Activated CD8-positive, alpha-beta T cell treated with anti-CD3 and anti-CD28 coated beads for 36 hours (primary cell): Measurements from ENCODE around the gene MSMP. TPM values are rescaled to one million over a fixed set of nuclear protein-coding genes. Genes with fewer than 3 reads are reported as not detected.
A peak's percentile ranks its signal among the peaks of the same experiment; 100 is the strongest.

ENCODE experiments used
- ATAC-seq: fragments of 200-7000 bp; cut with Tn5 transposase; one replicate; pipeline ENCODE4 v1.10.0; 2021; ENCODE audit warnings: mild to moderate bottlenecking, moderate library complexity
- CTCF ChIA-PET: fragments of 350-600 bp; sonication (Branson Sonifier 250); formaldehyde crosslinking; loops from one replicate; lab custom pipeline; 2021; ENCODE audit warnings: antibody characterized with exemption; lab: Charles Lee
- POLR2A ChIA-PET: fragments of 350-600 bp; sonication (Branson Sonifier 250); formaldehyde crosslinking; loops from one replicate; lab custom pipeline; 2021; ENCODE audit warnings: antibody characterized with exemption; lab: Charles Lee
- DNase-seq: peaks from one replicate; pipeline ENCODE4 v3.0.0-alpha.2; 2020
- H3K27ac Mint-ChIP-seq: one replicate; pipeline ENCODE4 v1.8.0; 2021; ENCODE audit warnings: mild to moderate bottlenecking, mixed read lengths
- H3K27me3 Mint-ChIP-seq: one replicate; pipeline ENCODE4 v1.8.0; 2021; ENCODE audit warnings: mixed read lengths
- H3K36me3 Mint-ChIP-seq: one replicate; pipeline ENCODE4 v1.8.0; 2021; ENCODE audit warnings: low read depth, mixed read lengths
- H3K4me1 Mint-ChIP-seq: one replicate; pipeline ENCODE4 v1.8.0; 2021; ENCODE audit warnings: low read depth, mixed read lengths
- H3K4me3 Mint-ChIP-seq: one replicate; pipeline ENCODE4 v1.8.0; 2021; ENCODE audit warnings: mild to moderate bottlenecking, moderate library complexity, mixed read lengths
- H3K9me3 Mint-ChIP-seq: one replicate; pipeline ENCODE4 v1.8.0; 2021; ENCODE audit warnings: mixed read lengths
- intact Hi-C: fragments of 100-400 bp; cut with micrococcal nuclease; formaldehyde crosslinking; loops from one replicate; pipeline ENCODE4 v1.10.0; 2022
- total RNA-seq, 2 experiments: library from RNA; stranded (reverse); gene quantifications; one replicate each; pipeline ENCODE4 v1.2.3, GENCODE V29; 2021
- TF ChIP-seq, protein P1 (sequence below): fragments of 200-600 bp; IDR thresholded peaks from one replicate; pipeline ENCODE4 v1.8.0; 2022; ENCODE audit warnings: antibody characterized with exemption, mild to moderate bottlenecking

Gene MSMP, protein sequence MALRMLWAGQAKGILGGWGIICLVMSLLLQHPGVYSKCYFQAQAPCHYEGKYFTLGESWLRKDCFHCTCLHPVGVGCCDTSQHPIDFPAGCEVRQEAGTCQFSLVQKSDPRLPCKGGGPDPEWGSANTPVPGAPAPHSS
- total RNA-seq, result under 1 TPM; 0.59 to 0.67 TPM

DNA sequence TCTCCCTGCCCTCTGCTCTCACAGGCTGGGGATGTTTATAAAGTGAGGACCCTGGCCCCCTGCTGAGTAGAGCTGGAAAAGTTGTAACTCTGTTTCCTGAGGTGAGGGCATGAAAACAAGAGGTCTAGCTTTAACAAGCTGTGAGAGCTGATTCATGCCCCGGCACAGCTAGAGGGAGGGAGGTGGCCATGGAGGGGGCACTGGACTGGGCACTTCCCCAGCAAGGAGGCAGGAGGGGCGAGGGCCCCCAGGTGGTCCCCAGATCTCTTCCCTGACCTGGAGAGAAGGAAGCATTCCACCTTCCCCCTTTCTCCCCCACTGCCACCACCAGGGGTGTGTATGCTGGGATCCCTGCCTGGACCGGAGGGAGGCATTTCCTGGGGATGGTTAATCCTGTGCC is at the start of gene MSMP:
Gene MSMP, minus strand, starts transcription at position 13 of the 400 bp plus-strand sequence. CDS start 147 bp downstream, outside the sequence.
- no peak within 1 kb of the TSS for H3K27ac Mint-ChIP-seq
- ChIA-PET POLR2A (interaction anchor here (1.4 kb wide), 1 partner anchor 22 kb away, joined by 5 read pairs; the partner anchor contains the start of genes CREB3 and TLN1), CTCF (interaction anchor here (1.2 to 3.1 kb wide), 6 partner anchors 19 to 149 kb away, joined by 3 to 25 read pairs (median 4); partner anchors contain the start of genes CREB3 and TLN1)
- H3K27me3 Mint-ChIP-seq, result no peaks in the 10 kb centered on the region
- H3K4me3 Mint-ChIP-seq, result no peak within 1 kb of the TSS
- H3K9me3 Mint-ChIP-seq, result no peaks in the 10 kb centered on the region
- ATAC-seq (no peak), DNase-seq (no peak)
- H3K4me1 Mint-ChIP-seq, result peaks cover 27% of the 10 kb centered on the region
- intact Hi-C loops, result no loop called here
- TF ChIP-seq, protein P1, sequence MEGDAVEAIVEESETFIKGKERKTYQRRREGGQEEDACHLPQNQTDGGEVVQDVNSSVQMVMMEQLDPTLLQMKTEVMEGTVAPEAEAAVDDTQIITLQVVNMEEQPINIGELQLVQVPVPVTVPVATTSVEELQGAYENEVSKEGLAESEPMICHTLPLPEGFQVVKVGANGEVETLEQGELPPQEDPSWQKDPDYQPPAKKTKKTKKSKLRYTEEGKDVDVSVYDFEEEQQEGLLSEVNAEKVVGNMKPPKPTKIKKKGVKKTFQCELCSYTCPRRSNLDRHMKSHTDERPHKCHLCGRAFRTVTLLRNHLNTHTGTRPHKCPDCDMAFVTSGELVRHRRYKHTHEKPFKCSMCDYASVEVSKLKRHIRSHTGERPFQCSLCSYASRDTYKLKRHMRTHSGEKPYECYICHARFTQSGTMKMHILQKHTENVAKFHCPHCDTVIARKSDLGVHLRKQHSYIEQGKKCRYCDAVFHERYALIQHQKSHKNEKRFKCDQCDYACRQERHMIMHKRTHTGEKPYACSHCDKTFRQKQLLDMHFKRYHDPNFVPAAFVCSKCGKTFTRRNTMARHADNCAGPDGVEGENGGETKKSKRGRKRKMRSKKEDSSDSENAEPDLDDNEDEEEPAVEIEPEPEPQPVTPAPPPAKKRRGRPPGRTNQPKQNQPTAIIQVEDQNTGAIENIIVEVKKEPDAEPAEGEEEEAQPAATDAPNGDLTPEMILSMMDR, result no peak
- H3K36me3 Mint-ChIP-seq, result peaks cover 7% of the 10 kb centered on the region

DNA sequence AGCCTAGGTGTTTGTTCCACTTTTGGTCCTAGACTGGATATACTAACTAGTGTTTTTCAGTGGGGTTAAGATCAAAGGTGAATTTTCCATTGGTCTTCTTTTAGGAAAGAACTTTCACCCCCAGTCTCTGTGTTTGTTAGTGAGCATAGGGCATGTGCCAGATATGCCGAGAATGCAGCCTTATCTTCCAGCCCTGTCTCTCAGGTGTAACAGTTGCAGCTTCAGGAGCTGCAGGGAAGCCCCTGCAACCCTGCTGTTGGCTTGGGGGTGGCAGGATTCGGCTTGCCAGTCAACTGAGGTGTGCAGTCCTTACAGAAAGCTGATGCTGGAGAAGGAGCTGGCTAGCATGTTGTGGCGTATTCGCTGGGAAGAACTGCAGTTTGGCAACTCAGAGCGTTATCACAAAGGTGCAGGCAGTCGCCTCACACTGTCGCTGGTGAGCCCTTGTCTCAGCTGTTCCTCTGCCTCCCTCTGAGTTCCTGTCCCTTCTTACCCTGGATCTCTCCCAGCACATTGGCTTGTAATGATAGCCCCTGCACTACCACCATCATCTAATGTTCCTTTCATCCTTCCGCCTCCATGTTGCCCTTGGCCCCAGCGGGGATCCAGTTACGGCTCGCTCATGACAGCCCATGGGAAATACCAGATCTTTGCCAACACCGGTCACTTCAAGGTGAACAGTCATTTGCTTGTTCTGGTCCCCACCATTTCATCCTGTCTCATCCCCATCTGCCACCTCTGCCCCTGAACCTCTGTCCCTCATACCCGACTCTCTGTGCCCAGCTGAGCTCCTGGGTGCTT is 47.5 kb upstream of the MSMP start:
- no peak overlapping the region for H3K27ac Mint-ChIP-seq
- POLR2A ChIA-PET, result interaction anchor here (0.7 kb wide), 1 partner anchor 10 kb away, joined by 3 read pairs; the partner anchor contains the start of gene SPAG8
- no peaks in the 10 kb centered on the region for H3K9me3 Mint-ChIP-seq
- H3K27me3 Mint-ChIP-seq, result no peaks in the 10 kb centered on the region
- CTCF ChIA-PET, result interaction anchor here (1.0 to 2.4 kb wide), 3 partner anchors 11 to 81 kb away, joined by 3 to 7 read pairs (median 4); no protein-coding TSS in a partner anchor
- DNase-seq (no peak), ATAC-seq (no peak)
- H3K4me3 Mint-ChIP-seq, result no peak overlapping the region
- peaks cover 9% of the 10 kb centered on the region for H3K36me3 Mint-ChIP-seq
- peaks cover 15% of the 10 kb centered on the region for H3K4me1 Mint-ChIP-seq
- TF ChIP-seq, protein P1, result no peak
- intact Hi-C loops, result no loop called here

DNA sequence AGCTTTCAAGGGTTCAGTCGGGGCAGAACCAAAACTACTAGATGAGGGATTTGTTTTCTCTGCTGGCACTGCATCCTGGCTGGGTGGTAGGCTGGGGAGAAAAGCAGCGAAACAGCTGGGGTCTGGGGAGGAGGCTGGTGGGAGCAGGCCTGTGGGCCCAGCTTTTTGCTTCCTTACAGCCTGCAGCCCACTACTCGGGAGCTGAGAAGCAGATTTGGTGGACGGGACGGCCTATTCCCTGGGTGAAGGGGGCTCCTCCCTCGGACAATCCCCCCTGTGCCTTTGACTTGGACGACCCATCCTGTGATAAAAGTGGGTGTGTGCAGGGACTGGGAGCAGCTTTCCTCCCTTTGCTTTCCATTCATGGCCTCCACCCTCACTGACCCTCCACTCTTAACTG is 46.5 kb upstream of the MSMP start:
- DNase-seq (no peak), ATAC-seq (no peak)
- Mint-ChIP-seq H3K4me3 (no peak overlapping the region), H3K27me3 (no peaks in the 10 kb centered on the region), H3K36me3 (peaks cover 6% of the 10 kb centered on the region), H3K4me1 (peaks cover 15% of the 10 kb centered on the region), H3K27ac (no peak overlapping the region), H3K9me3 (no peaks in the 10 kb centered on the region)
- CTCF ChIA-PET, result interaction anchor here (1.0 to 2.4 kb wide), 3 partner anchors 10 to 82 kb away, joined by 3 to 7 read pairs (median 4); no protein-coding TSS in a partner anchor
- POLR2A ChIA-PET, result interaction anchor here (0.7 to 0.8 kb wide), 2 partner anchors 11 to 36 kb away, joined by 3 read pairs; partner anchors contain the start of gene SPAG8
- intact Hi-C loops, result no loop called here
- TF ChIP-seq, protein P1, result no peak

- no peak overlapping the region for H3K27ac Mint-ChIP-seq
- H3K9me3 Mint-ChIP-seq, result no peaks in the 10 kb centered on the region
- POLR2A ChIA-PET, result no interaction called here
- intact Hi-C loops, result no loop called here
- CTCF ChIA-PET, result interaction anchor here (2.4 kb wide), 1 partner anchor 9 kb away, joined by 7 read pairs; no protein-coding TSS in a partner anchor
- peaks cover 4% of the 10 kb centered on the region for H3K36me3 Mint-ChIP-seq
- TF ChIP-seq, protein P1, result no peak
- peak; percentile 92 for ATAC-seq
- H3K27me3 Mint-ChIP-seq, result no peaks in the 10 kb centered on the region
- no peak overlapping the region for H3K4me3 Mint-ChIP-seq
- H3K4me1 Mint-ChIP-seq, result peaks cover 20% of the 10 kb centered on the region
- DNase-seq, result peak; percentile 59
Observed at GRCh38 chr9:35798658-35799374, 44.7 kb upstream of the MSMP start.
